Naive B cell (primary cell): ENCODE results near the gene NRSN1. TPM values are rescaled to one million over a fixed set of nuclear protein-coding genes. Genes with fewer than 3 reads are reported as not detected.

Experiments
- ATAC-seq, 2 donors: fragments of 150-1000 bp; cut with Tn5 transposase; 2 replicates each; pipeline ENCODE4 v1.10.0; 2021; ENCODE audit warnings: low read depth in 2 of 2, mild to moderate bottlenecking in 2 of 2, moderate library complexity in 2 of 2
- DNase-seq: peaks from one replicate; pipeline ENCODE4 v3.0.0; 2022
- H3K27ac Mint-ChIP-seq, 6 donors: one replicate each; pipeline ENCODE4 v1.8.0; 2020 to 2022; ENCODE audit warnings: mild to moderate bottlenecking in 6 of 6, mixed read lengths in 6 of 6, moderate library complexity in 5 of 6, inconsistent platforms in 2 of 6
- H3K27me3 Mint-ChIP-seq, 3 donors: one replicate each; pipeline ENCODE4 v1.8.0; 2021 to 2022; ENCODE audit warnings: mixed read lengths in 3 of 3, mild to moderate bottlenecking in 1 of 3
- H3K36me3 Mint-ChIP-seq, 2 donors: one replicate each; pipeline ENCODE4 v1.8.0; 2020 to 2022; ENCODE audit warnings: mixed read lengths in 2 of 2, inconsistent platforms in 1 of 2, mild to moderate bottlenecking in 1 of 2
- H3K4me1 Mint-ChIP-seq, 3 donors: one replicate each; pipeline ENCODE4 v1.8.0; 2020 to 2022; ENCODE audit warnings: mixed read lengths in 3 of 3, inconsistent platforms in 1 of 3, mild to moderate bottlenecking in 1 of 3, moderate library complexity in 1 of 3
- H3K4me3 Mint-ChIP-seq, 8 donors: one replicate each; pipeline ENCODE4 v1.8.0; 2020 to 2022; ENCODE audit warnings: mild to moderate bottlenecking in 8 of 8, mixed read lengths in 8 of 8, moderate library complexity in 8 of 8, inconsistent platforms in 2 of 8
- H3K9me3 Mint-ChIP-seq, 7 donors: one replicate each; pipeline ENCODE4 v1.8.0; 2020 to 2022; ENCODE audit warnings: mixed read lengths in 7 of 7, mild to moderate bottlenecking in 5 of 7, inconsistent platforms in 2 of 7, moderate library complexity in 1 of 7
- polyA plus RNA-seq, 6 donors: library from polyadenylated mRNA; unstranded; fragments of 300-500 nt; fragmentation: Illumina TruSeq; gene quantifications; one replicate each; pipeline ENCODE4 v1.2.3, GENCODE V29; 2021; ENCODE audit warnings: low read depth in 6 of 6

Gene NRSN1
- polyA plus RNA-seq, 6 donors from 2014 or later, result not detected

- H3K27ac Mint-ChIP-seq, result no peak overlapping the region
- H3K36me3 Mint-ChIP-seq, result no peaks in the 10 kb centered on the region
- H3K4me1 Mint-ChIP-seq, result no peaks in the 10 kb centered on the region
- H3K4me3 Mint-ChIP-seq, result no peak overlapping the region
- H3K9me3 Mint-ChIP-seq, result peaks cover 0 to 19% (median 6%) of the 10 kb centered on the region in 7 donors
- H3K27me3 Mint-ChIP-seq, result peaks cover 0 to 13% (median 10%) of the 10 kb centered on the region in 3 donors
- DNase-seq, result no peak
- no peak for ATAC-seq
Observed at GRCh38 chr6:24148154-24148570, 22.1 kb downstream of the NRSN1 start.

GRCh38 chr6:24148684-24149083 is 22.7 kb downstream of the NRSN1 start:
- DNase-seq (no peak), ATAC-seq (no peak)
- Mint-ChIP-seq H3K36me3 (no peaks in the 10 kb centered on the region), H3K27me3 (peaks cover 0 to 13% (median 12%) of the 10 kb centered on the region in 3 donors), H3K9me3 (peaks cover 0 to 19% (median 9%) of the 10 kb centered on the region in 7 donors), H3K27ac (no peak overlapping the region), H3K4me1 (no peaks in the 10 kb centered on the region), H3K4me3 (no peak overlapping the region)

GRCh38 chr6:24149296-24149695 is 23.3 kb downstream of the NRSN1 start:
- Mint-ChIP-seq H3K4me1 (no peaks in the 10 kb centered on the region), H3K4me3 (no peak overlapping the region), H3K36me3 (no peaks in the 10 kb centered on the region), H3K9me3 (peaks cover 0 to 19% (median 9%) of the 10 kb centered on the region in 7 donors), H3K27me3 (peaks cover 0 to 13% (median 12%) of the 10 kb centered on the region in 3 donors), H3K27ac (no peak overlapping the region)
- DNase-seq, result no peak
- ATAC-seq, result no peak

GRCh38 chr6:24149836-24150235 is 23.8 kb downstream of the NRSN1 start:
- Mint-ChIP-seq H3K27me3 (peaks cover 0 to 13% (median 12%) of the 10 kb centered on the region in 3 donors), H3K9me3 (peaks cover 0 to 19% (median 9%) of the 10 kb centered on the region in 7 donors), H3K27ac (no peak overlapping the region), H3K4me3 (no peak overlapping the region), H3K36me3 (no peaks in the 10 kb centered on the region), H3K4me1 (no peaks in the 10 kb centered on the region)
- DNase-seq, result no peak
- ATAC-seq, result no peak

- Mint-ChIP-seq H3K27ac (no peak overlapping the region), H3K4me1 (no peaks in the 10 kb centered on the region), H3K36me3 (no peaks in the 10 kb centered on the region), H3K4me3 (no peak overlapping the region), H3K27me3 (peaks cover 0 to 16% (median 13%) of the 10 kb centered on the region in 3 donors), H3K9me3 (peaks cover 0 to 19% (median 9%) of the 10 kb centered on the region in 7 donors)
- DNase-seq, result no peak
- no peak for ATAC-seq
Observed at GRCh38 chr6:24152014-24152413, 26.0 kb downstream of the NRSN1 start.

GRCh38 chr6:24154121-24154520 is 28.1 kb downstream of the NRSN1 start:
- Mint-ChIP-seq H3K27ac (no peak overlapping the region), H3K9me3 (peaks cover 0 to 19% (median 9%) of the 10 kb centered on the region in 7 donors), H3K36me3 (no peaks in the 10 kb centered on the region), H3K4me3 (no peak overlapping the region), H3K27me3 (peaks cover 0 to 13% (median 6%) of the 10 kb centered on the region in 3 donors), H3K4me1 (no peaks in the 10 kb centered on the region)
- ATAC-seq, result no peak
- no peak for DNase-seq

GRCh38 chr6:24157886-24158285 is 31.9 kb downstream of the NRSN1 start:
- no peak overlapping the region for H3K27ac Mint-ChIP-seq
- H3K9me3 Mint-ChIP-seq, result peaks cover 0 to 3% (median 2%) of the 10 kb centered on the region in 7 donors
- H3K4me3 Mint-ChIP-seq, result no peak overlapping the region
- no peaks in the 10 kb centered on the region for H3K4me1 Mint-ChIP-seq
- ATAC-seq (no peak), DNase-seq (no peak)
- H3K36me3 Mint-ChIP-seq, result no peaks in the 10 kb centered on the region
- H3K27me3 Mint-ChIP-seq, result peaks cover 0 to 9% (median 0%) of the 10 kb centered on the region in 3 donors

GRCh38 chr6:24183584-24183983 is 57.6 kb downstream of the NRSN1 start:
- H3K27ac Mint-ChIP-seq, result no peak overlapping the region
- H3K36me3 Mint-ChIP-seq, result no peaks in the 10 kb centered on the region
- H3K4me3 Mint-ChIP-seq, result no peak overlapping the region
- H3K9me3 Mint-ChIP-seq, result peaks cover 3 to 14% (median 7%) of the 10 kb centered on the region in 7 donors
- peaks cover 4 to 12% (median 11%) of the 10 kb centered on the region in 3 donors for H3K27me3 Mint-ChIP-seq
- H3K4me1 Mint-ChIP-seq, result no peaks in the 10 kb centered on the region
- no peak for ATAC-seq
- DNase-seq, result no peak

GRCh38 chr6:24186349-24186748 is 60.3 kb downstream of the NRSN1 start:
- Mint-ChIP-seq H3K27me3 (peaks cover 7 to 25% (median 19%) of the 10 kb centered on the region in 3 donors), H3K4me1 (no peaks in the 10 kb centered on the region), H3K4me3 (no peak overlapping the region), H3K9me3 (peaks cover under 1 to 11% (median 6%) of the 10 kb centered on the region in 7 donors), H3K27ac (no peak overlapping the region), H3K36me3 (no peaks in the 10 kb centered on the region)
- DNase-seq (no peak), ATAC-seq (no peak)

GRCh38 chr6:24187965-24188577 is 62.1 kb downstream of the NRSN1 start:
- H3K4me1 Mint-ChIP-seq, result no peaks in the 10 kb centered on the region
- no peaks in the 10 kb centered on the region for H3K36me3 Mint-ChIP-seq
- H3K27me3 Mint-ChIP-seq, result peaks cover 13 to 40% (median 30%) of the 10 kb centered on the region in 3 donors
- peaks cover 0 to 7% (median 1%) of the 10 kb centered on the region in 7 donors for H3K9me3 Mint-ChIP-seq
- no peak for ATAC-seq
- no peak overlapping the region for H3K4me3 Mint-ChIP-seq
- no peak for DNase-seq
- no peak overlapping the region for H3K27ac Mint-ChIP-seq

GRCh38 chr6:24188578-24189080 is 62.6 kb downstream of the NRSN1 start:
- no peak for DNase-seq
- Mint-ChIP-seq H3K27ac (no peak overlapping the region), H3K4me1 (no peaks in the 10 kb centered on the region), H3K4me3 (no peak overlapping the region), H3K9me3 (peaks cover 0 to 4% (median 0%) of the 10 kb centered on the region in 7 donors), H3K36me3 (no peaks in the 10 kb centered on the region), H3K27me3 (peaks cover 13 to 44% (median 30%) of the 10 kb centered on the region in 3 donors)
- ATAC-seq, result no peak

GRCh38 chr6:24191346-24191745 is 65.3 kb downstream of the NRSN1 start:
- Mint-ChIP-seq H3K27me3 (peaks cover 21 to 44% (median 30%) of the 10 kb centered on the region in 3 donors), H3K4me1 (no peaks in the 10 kb centered on the region), H3K36me3 (no peaks in the 10 kb centered on the region), H3K9me3 (peaks cover 0 to 4% (median 0%) of the 10 kb centered on the region in 7 donors), H3K27ac (no peak overlapping the region), H3K4me3 (no peak overlapping the region)
- DNase-seq (no peak), ATAC-seq (no peak)

- Mint-ChIP-seq H3K27me3 (peaks cover 24 to 39% (median 25%) of the 10 kb centered on the region in 3 donors), H3K4me1 (no peaks in the 10 kb centered on the region), H3K4me3 (no peak overlapping the region), H3K36me3 (no peaks in the 10 kb centered on the region), H3K27ac (peak overlapping the region in 1 of 6 donors; percentile 16), H3K9me3 (peaks cover 0 to 4% (median 0%) of the 10 kb centered on the region in 7 donors)
- ATAC-seq (no peak), DNase-seq (no peak)
Observed at GRCh38 chr6:24193364-24193763, 67.3 kb downstream of the NRSN1 start.

- no peak for ATAC-seq
- H3K27ac Mint-ChIP-seq, result no peak overlapping the region
- H3K9me3 Mint-ChIP-seq, result peaks cover 0 to 4% (median 0%) of the 10 kb centered on the region in 7 donors
- no peaks in the 10 kb centered on the region for H3K4me1 Mint-ChIP-seq
- no peaks in the 10 kb centered on the region for H3K36me3 Mint-ChIP-seq
- H3K4me3 Mint-ChIP-seq, result no peak overlapping the region
- peaks cover 18 to 36% (median 28%) of the 10 kb centered on the region in 3 donors for H3K27me3 Mint-ChIP-seq
- DNase-seq, result no peak
Observed at GRCh38 chr6:24194978-24195700, 69.1 kb downstream of the NRSN1 start.
